DMS 273 (cell line): ENCODE measurements around the gene ENPP3.
"Not testable (repeated sequence)": the region's sequence is repeated elsewhere in the genome, so short reads cannot be mapped to it uniquely, and the experiment has no call there.

Experiments used
- DNase-seq: peaks from one replicate; lab custom pipeline; 2025; ENCODE audit not compliant: unreplicated experiment; lab: John Stamatoyannopoulos, UW

ENPP3 gene

GRCh38 chr6:131683479-131683878 lies 46.4 kb downstream of the ENPP3 start:
- DNase-seq, result no peak

- DNase-seq, result no peak
Observed at GRCh38 chr6:131685266-131685780, 48.2 kb downstream of the ENPP3 start.

GRCh38 chr6:131687022-131687421 lies 49.9 kb downstream of the ENPP3 start:
- no peak for DNase-seq

- DNase-seq, result no peak
Observed at GRCh38 chr6:131688286-131688685, 51.2 kb downstream of the ENPP3 start.

GRCh38 chr6:131692031-131692430 lies 54.9 kb downstream of the ENPP3 start:
- no peak for DNase-seq

- DNase-seq, result no peak
Observed at GRCh38 chr6:131692589-131692988, 55.5 kb downstream of the ENPP3 start.

- DNase-seq, result no peak
Observed at GRCh38 chr6:131693384-131693783, 56.3 kb downstream of the ENPP3 start.

- DNase-seq, result peak; percentile 72
Observed at GRCh38 chr6:131694832-131695426, 57.8 kb downstream of the ENPP3 start.

GRCh38 chr6:131696956-131697355 lies 59.9 kb downstream of the ENPP3 start:
- DNase-seq, result no peak

- DNase-seq, result not testable (repeated sequence)
Observed at GRCh38 chr6:131700851-131701250, 63.7 kb downstream of the ENPP3 start.

GRCh38 chr6:131703905-131704304 lies 66.8 kb downstream of the ENPP3 start:
- not testable (repeated sequence) for DNase-seq

- not testable (repeated sequence) for DNase-seq
Observed at GRCh38 chr6:131710917-131711316, 73.8 kb downstream of the ENPP3 start, which contains the start of gene CTAGE9. Gene CTAGE9, minus strand, starts transcription at chr6:131711017. Its CDS starts 0 bp downstream, at chr6:131711017.

GRCh38 chr6:131715567-131715966 lies 78.5 kb downstream of the ENPP3 start:
- DNase-seq, result not testable (repeated sequence)

GRCh38 chr6:131717836-131718542 lies 80.9 kb downstream of the ENPP3 start:
- no peak for DNase-seq

- no peak for DNase-seq
Observed at GRCh38 chr6:131721161-131721560, 84.1 kb downstream of the ENPP3 start.

GRCh38 chr6:131724114-131724513 lies 87.0 kb downstream of the ENPP3 start:
- no peak for DNase-seq

GRCh38 chr6:131727467-131727866 lies 90.4 kb downstream of the ENPP3 start:
- DNase-seq, result no peak

GRCh38 chr6:131727868-131728267 lies 90.8 kb downstream of the ENPP3 start:
- DNase-seq, result no peak

- no peak for DNase-seq
Observed at GRCh38 chr6:131728296-131728939, 91.3 kb downstream of the ENPP3 start.

- no peak for DNase-seq
Observed at GRCh38 chr6:131729550-131729949, 92.4 kb downstream of the ENPP3 start.

- no peak for DNase-seq
Observed at GRCh38 chr6:131730264-131730663, 93.2 kb downstream of the ENPP3 start.

GRCh38 chr6:131731224-131731623 lies 94.1 kb downstream of the ENPP3 start:
- DNase-seq, result no peak
